ENCODE data around the gene TEN1.

- TF ChIP-seq CTCF (conservative IDR thresholded peaks at IDR 0.05 in 1 of 2, IDR thresholded peaks at IDR 0.05 in 1 of 2; ENCODE audit: low read depth in 1 of 2, low read length in 2 of 2) (no peak), EZH2 (IDR thresholded peaks at IDR 0.05; ENCODE audit: low read length, missing control alignments) (no peak)
Measured at GRCh38 chr17:75983501-75984181, 4.6 kb downstream of the TEN1 start.
